Ramos (cell line): Measurements from ENCODE around the gene ERC1.
"Not testable (repeated sequence)": the region's sequence is repeated elsewhere in the genome, so short reads cannot be mapped to it uniquely, and the experiment has no call there.

Source experiments
- in situ Hi-C: fragments of 300-500 bp; cut with MboI; formaldehyde crosslinking; loops from one replicate; pipeline ENCODE4 v1.14.3; 2022; ENCODE audit warnings: low sequenced_read_pairs; ENCODE audit not compliant: unreplicated experiment

Gene ERC1

DNA sequence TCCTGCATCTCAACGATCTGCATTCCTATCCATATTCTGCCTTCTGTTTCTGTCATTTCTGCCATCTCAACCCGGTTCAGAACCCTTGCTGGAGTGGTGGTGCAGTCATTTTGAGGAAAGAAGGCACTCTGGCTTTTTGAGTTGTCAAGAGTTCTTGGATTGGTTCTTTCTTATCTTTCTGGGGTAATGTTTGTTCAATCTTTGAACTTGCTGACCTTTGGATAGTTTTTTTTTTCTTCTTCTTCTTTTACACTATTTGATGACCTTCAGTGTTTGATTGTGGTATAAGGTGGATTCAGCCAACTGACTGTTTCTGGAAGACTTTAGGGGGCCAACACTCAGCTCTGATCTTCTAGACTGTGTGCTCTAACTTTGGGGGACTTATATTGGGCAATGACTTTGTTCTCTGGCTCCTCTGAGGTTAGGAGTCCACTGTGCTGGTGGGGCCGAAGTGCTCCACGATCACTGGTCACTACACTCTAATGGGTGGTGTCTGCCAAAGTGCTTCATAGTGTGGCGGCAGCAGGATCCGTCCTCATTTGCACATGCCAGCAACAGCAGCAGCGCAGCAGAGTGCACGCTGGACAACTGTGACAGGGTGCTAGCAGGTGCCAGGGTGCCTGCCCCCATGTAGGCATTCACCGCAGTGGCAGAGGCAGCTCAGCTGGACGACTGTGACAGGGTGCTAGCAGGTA lies 347.6 kb downstream of the ERC1 start:
- in situ Hi-C loops, result no loop called here

DNA sequence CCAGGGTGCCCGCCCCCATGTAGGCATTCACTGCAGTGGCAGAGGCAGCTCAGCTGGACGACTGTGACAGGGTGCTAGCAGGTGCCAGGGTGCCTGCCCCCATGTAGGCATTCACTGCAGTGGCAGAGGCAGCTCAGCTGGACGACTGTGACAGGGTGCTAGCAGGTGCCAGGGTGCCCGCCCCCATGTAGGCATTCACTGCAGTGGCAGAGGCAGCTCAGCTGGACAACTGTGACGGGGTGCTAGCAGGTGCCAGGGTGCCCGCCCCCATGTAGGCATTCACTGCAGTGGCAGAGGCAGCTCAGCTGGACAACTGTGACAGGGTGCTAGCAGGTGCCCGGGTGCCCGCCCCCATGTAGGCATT lies 348.1 kb downstream of the ERC1 start:
- in situ Hi-C loops, result not testable (repeated sequence)

GRCh38 chr12:1339618-1340319 lies 348.7 kb downstream of the ERC1 start:
- in situ Hi-C loops, result no loop called here

DNA sequence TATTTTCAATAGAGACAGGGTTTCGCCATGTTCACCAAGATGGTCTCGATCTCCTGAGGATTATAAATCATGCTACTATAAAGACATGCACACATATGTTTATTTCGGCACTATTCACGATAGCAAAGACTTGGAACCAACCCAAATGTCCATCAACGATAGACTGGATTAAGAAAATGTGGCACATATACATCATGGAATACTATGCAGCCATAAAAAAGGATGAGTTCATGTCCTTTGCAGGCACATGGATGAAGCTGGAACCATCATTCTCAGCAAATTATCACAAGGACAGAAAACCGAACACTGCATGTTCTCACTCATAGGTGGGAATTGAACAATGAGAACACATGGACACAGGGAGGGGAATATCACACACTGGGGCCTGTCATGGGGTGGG lies 350.2 kb downstream of the ERC1 start:
- in situ Hi-C loops, result not testable (repeated sequence)

GRCh38 chr12:1343422-1343821 lies 352.4 kb downstream of the ERC1 start:
- in situ Hi-C loops, result no loop called here

DNA sequence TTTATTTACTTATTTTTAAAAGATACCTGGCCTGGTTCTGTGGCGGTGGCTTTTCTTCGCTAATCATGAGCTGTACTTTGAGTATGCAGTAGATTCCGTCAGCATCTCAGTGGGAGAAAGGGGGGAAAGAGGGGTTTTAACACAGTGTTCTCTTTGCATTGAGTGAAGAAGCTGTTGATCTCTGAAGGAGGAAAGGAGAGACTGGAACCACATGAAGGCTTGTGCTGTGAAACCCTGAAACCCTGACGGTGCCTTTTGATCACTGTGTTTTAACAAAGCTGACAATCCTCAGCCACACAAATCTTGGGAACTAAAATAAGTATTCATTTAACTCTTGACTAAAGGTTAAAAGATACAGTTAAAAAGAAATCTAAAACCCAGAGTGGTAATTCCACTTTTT lies 353.2 kb downstream of the ERC1 start:
- in situ Hi-C loops, result no loop called here

GRCh38 chr12:1346126-1346525 lies 355.1 kb downstream of the ERC1 start:
- in situ Hi-C loops, result no loop called here

- in situ Hi-C loops, result no loop called here
These were observed 356.3 kb downstream of the ERC1 start for GRCh38 chr12:1347294-1347693.

DNA sequence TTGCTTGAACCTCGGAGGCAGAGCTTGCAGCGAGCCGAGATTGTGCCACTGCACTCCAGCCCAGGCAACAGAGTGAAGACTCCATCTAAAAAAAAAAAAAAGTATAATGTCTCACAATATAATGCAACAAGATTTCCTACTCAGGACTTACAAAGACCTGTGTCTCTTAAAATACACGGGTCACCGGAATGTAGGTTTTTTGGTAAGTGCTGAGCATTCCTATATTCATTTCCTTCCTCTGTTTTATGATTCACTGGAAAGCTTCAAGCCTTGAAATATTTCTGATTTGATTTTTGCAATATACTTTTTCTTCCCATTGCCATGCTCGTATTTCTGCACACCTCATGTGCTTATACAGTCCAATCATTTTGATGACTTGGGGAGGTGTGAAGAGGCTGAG lies 357.6 kb downstream of the ERC1 start:
- in situ Hi-C loops, result no loop called here

DNA sequence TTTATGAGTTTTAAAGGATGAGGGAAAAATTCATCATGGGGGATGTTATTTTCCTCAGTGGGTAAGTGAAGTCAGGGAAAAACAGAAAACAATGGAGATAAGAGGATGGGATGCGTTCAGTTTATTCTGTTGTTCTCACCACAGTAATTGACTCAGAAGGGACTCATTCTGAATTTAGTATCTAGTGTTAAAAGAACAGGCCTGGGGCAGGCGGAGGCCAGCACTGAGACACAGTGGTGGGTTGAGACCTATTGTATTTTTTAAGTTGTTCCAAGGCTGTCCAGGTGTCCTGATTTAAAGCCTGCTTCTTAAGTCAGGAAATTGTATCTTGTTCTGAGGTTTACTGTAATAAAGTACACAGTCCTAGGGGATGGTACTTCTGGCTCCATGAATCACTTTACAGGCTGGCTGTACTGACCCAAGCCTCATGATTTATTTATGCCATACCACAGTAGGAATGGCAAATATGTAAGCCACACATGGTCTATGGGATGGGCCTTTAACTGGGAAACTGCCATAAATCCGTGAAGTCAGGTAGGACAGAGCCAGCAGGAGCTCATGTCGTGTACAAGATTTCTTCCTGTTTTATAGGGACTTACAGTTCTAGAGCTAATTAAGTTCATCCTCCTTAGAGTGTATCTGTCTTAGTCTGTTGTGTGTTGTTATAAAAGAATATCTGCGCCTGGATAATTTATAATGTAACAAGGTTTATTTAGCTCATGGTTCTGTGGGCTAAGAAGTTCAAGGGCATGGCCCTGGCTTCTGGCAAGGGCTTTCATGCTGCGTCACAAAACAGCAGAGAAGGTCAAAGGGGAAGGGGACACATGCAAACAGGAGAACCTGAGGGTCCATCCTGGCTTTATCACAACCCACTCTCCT lies 359.3 kb downstream of the ERC1 start:
- in situ Hi-C loops, result no loop called here

GRCh38 chr12:1350934-1351240 lies 359.9 kb downstream of the ERC1 start:
- in situ Hi-C loops, result no loop called here

DNA sequence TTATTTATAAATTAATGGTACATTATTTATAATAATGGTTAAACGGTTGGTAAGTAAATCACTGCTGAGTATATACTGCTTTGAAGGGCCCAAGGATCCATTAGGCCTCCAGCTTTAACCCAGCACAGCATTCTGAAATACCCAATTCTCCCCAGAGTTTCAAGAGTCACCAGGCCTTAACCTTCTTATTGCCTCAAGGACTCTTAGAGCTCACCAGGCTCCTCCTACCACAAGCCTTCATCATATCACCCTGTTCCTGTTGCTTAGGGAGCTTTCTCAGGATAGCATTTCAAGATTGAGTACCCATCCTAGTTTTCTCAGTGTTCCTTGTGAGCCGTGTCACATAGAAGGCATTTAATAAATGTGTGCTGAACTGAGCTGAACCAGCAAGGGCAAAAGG lies 360.9 kb downstream of the ERC1 start:
- in situ Hi-C loops, result no loop called here

- in situ Hi-C loops, result no loop called here
These were observed 362.4 kb downstream of the ERC1 start for GRCh38 chr12:1353451-1353850.

DNA sequence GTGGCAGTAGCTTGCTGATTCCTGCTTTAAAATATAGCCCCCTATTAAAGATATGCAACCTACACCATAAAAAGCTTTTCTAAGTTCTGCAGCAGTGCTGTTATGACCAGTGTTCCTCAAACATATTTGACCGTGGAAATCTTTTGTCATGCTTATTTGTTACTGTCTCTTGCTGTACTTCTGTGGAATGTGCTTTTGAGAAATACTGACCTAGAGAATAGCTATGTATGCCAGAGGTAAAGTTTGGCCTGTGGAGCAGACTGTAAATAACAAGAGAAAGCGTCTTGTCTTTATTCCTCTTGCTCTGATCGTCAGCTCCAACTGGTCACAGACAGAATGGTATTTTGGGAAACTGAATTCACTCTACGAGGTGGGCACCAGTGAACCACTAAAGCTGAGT lies 364.4 kb downstream of the ERC1 start:
- in situ Hi-C loops, result no loop called here

DNA sequence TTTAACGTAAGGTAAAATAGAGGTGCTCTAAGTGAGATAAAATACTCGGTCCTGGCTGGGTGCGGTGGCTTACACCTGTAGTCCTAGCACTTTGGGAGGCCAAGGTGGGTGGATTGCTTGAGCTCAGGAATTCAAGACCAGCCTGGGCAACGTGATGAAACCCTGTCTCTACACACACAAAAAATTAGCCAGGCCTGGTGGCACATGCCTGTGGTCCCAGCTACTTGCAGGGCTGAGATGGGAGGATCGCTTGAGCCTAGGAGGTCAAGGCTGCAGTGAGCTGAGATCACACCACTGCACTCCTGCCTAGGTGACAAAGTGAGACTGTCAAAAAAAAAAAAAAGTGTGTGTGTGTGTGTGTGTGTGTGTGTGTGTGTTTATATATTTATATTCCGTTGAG lies 364.8 kb downstream of the ERC1 start:
- in situ Hi-C loops, result not testable (repeated sequence)

GRCh38 chr12:1356285-1356684 lies 365.3 kb downstream of the ERC1 start:
- in situ Hi-C loops, result no loop called here

DNA sequence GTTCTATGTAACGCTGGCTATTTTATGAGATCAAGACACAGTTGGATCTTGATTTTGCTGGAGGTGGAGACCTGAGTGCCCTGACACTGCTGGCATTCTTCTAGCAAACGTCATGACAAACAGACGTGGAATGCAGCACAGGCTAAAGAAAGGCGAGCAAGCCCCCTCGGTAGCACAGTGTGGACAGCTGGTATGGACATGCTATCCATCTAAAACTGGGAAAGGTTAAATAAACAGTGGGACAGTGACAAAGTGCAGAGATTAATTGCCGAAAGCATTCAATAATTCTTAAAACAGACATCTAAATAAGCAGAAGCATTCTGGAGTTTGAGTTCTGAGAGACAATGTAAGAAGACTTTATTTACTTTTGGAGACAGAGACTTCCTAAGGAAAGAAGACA lies 366.1 kb downstream of the ERC1 start:
- in situ Hi-C loops, result no loop called here

DNA sequence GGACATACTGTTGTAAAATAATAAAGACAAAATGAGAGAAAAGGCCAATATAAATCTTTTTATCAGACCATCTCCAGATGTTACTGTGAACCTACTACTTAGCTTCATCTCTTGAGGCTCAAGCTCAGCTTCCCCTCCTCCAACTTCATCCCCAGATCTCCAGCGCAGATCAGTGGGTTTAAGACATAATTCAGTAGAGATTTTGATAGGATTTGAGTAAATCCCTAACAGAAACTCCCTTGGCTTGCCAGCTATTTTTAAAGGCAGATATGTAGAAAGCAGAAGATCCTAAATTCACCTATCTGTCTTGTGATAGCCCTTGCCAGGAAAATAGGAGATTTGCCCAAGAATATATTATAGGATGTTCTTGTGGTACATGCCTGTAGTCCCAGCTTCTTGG lies 366.7 kb downstream of the ERC1 start:
- in situ Hi-C loops, result no loop called here

DNA sequence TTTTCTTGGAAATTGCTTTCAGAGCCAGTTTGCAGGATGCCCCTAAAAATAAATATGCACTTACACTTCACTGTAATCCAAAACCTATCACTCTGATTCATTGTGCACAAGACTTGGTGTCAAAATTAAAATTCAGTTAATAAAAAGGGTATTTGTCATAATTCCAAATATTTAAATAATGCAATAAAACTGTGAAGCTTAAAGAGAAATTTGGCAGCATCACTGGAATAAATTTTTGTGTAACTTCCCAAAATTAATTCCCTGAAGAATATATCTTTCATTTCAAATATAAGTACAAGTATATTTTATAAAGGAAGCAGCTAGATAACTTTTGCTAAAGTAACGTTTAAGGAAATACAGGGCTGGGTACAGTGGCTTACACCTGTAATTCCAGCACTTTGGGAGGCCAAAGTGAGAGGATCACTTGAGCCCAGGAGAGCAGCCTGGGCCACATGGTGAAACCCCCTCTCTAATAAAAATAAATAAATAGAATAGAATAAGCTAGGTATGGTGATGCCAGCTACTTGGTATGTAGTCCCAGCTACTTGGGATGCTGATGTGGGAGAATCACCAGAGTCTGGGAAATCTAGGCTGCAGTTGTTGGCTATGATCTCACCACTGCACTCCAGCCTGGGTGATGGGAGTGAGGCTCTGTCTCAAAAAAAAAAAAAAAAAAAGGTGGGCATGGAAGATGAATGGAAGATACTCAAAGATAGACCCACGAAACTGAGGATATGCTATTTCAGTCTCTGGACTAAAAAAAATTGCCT lies 369.6 kb downstream of the ERC1 start:
- in situ Hi-C loops, result no loop called here

DNA sequence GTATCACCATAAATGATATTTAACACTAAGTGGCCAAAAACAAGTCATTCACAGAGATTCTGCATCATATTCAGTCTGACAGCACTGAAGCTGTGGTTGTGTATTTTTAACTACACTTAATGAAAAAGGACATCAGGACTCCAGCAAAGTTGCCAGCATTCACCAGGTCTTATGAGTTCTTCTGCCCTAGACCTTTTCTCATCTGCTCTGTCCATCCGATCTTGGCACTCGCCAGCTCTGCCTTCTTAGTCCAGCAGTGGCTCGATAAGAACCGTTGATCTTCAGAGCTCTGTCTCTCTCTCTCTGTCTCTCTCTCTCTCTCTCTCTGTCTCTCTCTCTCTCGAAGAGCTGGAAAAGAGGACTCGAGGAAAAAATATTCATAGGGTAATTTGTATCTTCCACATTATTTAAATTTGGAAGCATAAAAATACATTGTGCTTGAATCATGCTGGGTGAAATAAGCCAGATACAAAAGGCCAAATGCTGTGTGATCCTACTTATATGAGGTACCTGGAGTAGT lies 371.2 kb downstream of the ERC1 start:
- in situ Hi-C loops, result no loop called here
